Muscle of leg (tissue), 11 donors: Measurements from ENCODE around the gene RBMS1. TPM values are rescaled to one million over a fixed set of nuclear protein-coding genes. Genes with fewer than 3 reads are reported as not detected.

Source experiments
- DNase-seq: peaks from one replicate; pipeline ENCODE4 v3.0.0; 2013
- H3K27ac ChIP-seq: one replicate; pipeline ENCODE4 v1.5.1; 2013; ENCODE audit warnings: mild to moderate bottlenecking, low read length, control low read depth
- H3K27me3 ChIP-seq: one replicate; pipeline ENCODE4 v1.6.1; 2013; ENCODE audit warnings: low read length; ENCODE audit not compliant: control insufficient read depth, insufficient read depth
- H3K36me3 ChIP-seq: one replicate; pipeline ENCODE4 v1.6.1; 2013; ENCODE audit warnings: low read length; ENCODE audit not compliant: control insufficient read depth, insufficient read depth
- H3K4me1 ChIP-seq: one replicate; pipeline ENCODE4 v1.6.1; 2013; ENCODE audit warnings: low read length; ENCODE audit not compliant: control insufficient read depth, insufficient read depth
- H3K4me3 ChIP-seq: one replicate; pipeline ENCODE4 v1.5.1; 2013; ENCODE audit warnings: low read length, control low read depth
- H3K9me3 ChIP-seq: replicated peaks from 2 replicates; pipeline ENCODE4 v1.6.1; 2013; ENCODE audit warnings: low read depth, low read length; ENCODE audit not compliant: control insufficient read depth
- WGBS: methylation state at CpG from one replicate; pipeline ENCODE4 v1.1.5; 2013; ENCODE audit warnings: missing lambda C conversion rate; ENCODE audit not compliant: insufficient coverage; 5-methylcytosine and 5-hydroxymethylcytosine counted together
- polyA plus RNA-seq, 8 donors: library from polyadenylated mRNA; unstranded; fragments of 120-200 nt; gene quantifications; one replicate each; pipeline versions ENCODE4 v1.2.1 to v1.2.3, GENCODE V29; 2013; ENCODE audit warnings: inconsistent platforms in 1 of 8, low replicate concordance in 1 of 8; ENCODE audit not compliant: insufficient read length in 8 of 8, insufficient read depth in 1 of 8
- total RNA-seq: library from RNA; stranded (reverse); fragments of 120-200 nt; gene quantifications from one replicate; pipeline ENCODE4 v1.2.4, GENCODE V29; 2013

The RBMS1 gene
- total and polyA plus RNA-seq, 9 donors = 41.4 to 71.7 (median 56.6) TPM

DNA sequence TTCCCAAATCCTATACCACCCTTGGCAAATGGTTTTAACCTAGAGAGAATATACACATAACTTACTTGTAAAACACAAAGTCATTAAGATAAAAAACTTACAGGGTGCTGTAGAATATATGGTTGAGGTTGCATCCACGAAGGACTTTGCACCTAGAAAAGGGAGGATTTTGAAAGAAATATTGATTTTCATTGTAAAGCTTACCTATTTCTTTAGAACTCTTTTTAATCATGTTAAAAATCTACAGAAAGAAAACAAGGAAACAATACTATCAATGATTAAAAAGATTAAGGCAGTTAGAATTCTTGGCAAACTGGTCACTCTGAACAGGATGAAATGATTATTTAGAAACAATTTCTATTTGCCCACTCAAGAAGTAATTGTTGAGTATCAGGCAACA, 212.4 kb downstream of the RBMS1 start:
- Histone ChIP-seq H3K9me3 (no peaks in the 10 kb centered on the region), H3K36me3 (peaks cover 37% of the 10 kb centered on the region), H3K27ac (no peak overlapping the region), H3K27me3 (no peaks in the 10 kb centered on the region), H3K4me3 (no peak overlapping the region), H3K4me1 (no peaks in the 10 kb centered on the region)
- no CpG with 5 or more reads among the region's 1 CpG for WGBS
- DNase-seq = no peak

DNA sequence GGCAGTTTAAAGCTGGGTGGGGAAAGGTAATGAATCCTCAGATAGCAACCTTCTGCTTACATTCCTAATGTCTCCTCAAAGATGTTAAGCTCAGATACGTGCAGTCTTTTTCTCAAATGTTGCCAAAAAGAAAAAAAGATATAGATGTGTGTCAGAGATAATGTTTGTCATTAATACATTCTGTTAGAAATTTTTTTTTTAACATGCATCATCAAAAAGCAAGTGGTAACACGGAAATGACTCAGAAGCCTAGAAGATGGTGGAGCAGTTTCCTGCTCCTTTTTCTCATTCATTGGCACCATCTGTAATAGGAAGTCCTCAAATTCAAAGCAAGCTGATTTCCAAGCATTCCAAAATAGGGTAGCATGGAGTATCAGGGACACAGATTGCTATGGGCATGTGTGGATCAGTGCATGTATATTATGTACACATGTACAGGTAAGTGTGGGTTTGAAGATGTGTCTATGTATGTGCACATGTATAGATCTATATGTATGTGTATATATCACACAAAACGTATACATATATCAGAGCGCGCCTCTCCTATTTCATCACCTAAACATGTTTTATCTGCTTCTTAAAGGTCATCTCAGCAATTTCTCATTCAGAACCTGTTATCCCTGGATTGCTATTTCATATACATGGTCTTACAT, 213.7 kb downstream of the RBMS1 start:
- no peak overlapping the region for H3K4me3 ChIP-seq
- WGBS = no CpG with 5 or more reads among the region's 5 CpGs
- no peaks in the 10 kb centered on the region for H3K27me3 ChIP-seq
- DNase-seq = no peak
- peaks cover 42% of the 10 kb centered on the region for H3K36me3 ChIP-seq
- no peak overlapping the region for H3K27ac ChIP-seq
- no peaks in the 10 kb centered on the region for H3K4me1 ChIP-seq
- H3K9me3 ChIP-seq = no peaks in the 10 kb centered on the region

GRCh38 chr2:160278879-160279177, 214.8 kb downstream of the RBMS1 start:
- Histone ChIP-seq H3K36me3 (peaks cover 32% of the 10 kb centered on the region), H3K9me3 (no peaks in the 10 kb centered on the region), H3K4me1 (no peaks in the 10 kb centered on the region), H3K27ac (no peak overlapping the region), H3K27me3 (no peaks in the 10 kb centered on the region), H3K4me3 (no peak overlapping the region)
- peak; percentile 75 for DNase-seq
- no CpG with 5 or more reads among the region's 2 CpGs for WGBS

GRCh38 chr2:160278101-160278878, 215.3 kb downstream of the RBMS1 start:
- no peak for DNase-seq
- Histone ChIP-seq H3K36me3 (peaks cover 32% of the 10 kb centered on the region), H3K27ac (no peak overlapping the region), H3K4me3 (no peak overlapping the region), H3K27me3 (no peaks in the 10 kb centered on the region), H3K4me1 (no peaks in the 10 kb centered on the region), H3K9me3 (no peaks in the 10 kb centered on the region)
- no CpG with 5 or more reads among the region's 9 CpGs for whole genome bisulfite sequencing

DNA sequence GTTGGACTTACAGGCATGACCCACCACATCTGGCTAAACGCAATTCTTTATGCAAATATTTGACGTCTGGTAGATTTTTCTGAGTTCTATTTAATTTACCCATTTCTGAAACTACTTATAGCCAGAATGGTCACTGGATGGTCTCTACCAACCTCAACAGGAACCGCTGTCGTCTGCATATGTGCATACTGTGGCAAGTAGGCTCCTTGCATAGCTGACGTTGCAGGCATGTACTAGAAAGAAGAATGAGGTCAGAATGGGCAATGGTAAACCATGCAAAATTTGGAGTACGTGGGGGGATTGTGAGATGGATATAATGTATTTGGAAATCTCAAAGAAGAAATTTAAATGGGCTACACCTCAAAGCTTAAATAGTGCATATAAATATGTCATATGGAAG, 216.5 kb downstream of the RBMS1 start:
- no peak overlapping the region for H3K27ac ChIP-seq
- H3K9me3 ChIP-seq = no peaks in the 10 kb centered on the region
- no peak overlapping the region for H3K4me3 ChIP-seq
- no peaks in the 10 kb centered on the region for H3K4me1 ChIP-seq
- no peaks in the 10 kb centered on the region for H3K27me3 ChIP-seq
- H3K36me3 ChIP-seq = peaks cover 31% of the 10 kb centered on the region
- WGBS = 90% methylated on average over 3 of the region's 6 CpGs
- DNase-seq = no peak

DNA sequence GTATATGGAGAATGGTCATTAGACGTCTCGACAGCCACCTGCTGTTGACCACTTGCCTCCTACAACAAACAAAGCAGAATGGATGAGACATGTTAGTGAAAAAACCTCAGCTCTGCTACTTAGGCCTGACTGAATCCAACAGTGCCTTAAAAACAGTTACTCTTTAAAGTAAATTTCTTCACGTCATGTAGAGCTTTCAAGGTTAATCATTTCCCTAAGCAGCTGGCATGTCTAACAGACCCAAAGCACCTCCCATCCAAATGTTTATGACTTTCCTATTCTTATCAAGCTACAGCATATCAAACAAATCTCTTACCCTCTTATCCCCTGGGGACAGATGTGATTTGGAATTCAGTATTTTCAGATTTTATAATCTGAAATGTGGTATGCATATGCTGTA, 218.0 kb downstream of the RBMS1 start:
- peaks cover 9% of the 10 kb centered on the region for H3K4me1 ChIP-seq
- DNase-seq = no peak
- H3K9me3 ChIP-seq = no peaks in the 10 kb centered on the region
- H3K27me3 ChIP-seq = no peaks in the 10 kb centered on the region
- 57% methylated on average over 1 of the region's 3 CpGs for WGBS
- no peak overlapping the region for H3K4me3 ChIP-seq
- no peak overlapping the region for H3K27ac ChIP-seq
- H3K36me3 ChIP-seq = peaks cover 35% of the 10 kb centered on the region

DNA sequence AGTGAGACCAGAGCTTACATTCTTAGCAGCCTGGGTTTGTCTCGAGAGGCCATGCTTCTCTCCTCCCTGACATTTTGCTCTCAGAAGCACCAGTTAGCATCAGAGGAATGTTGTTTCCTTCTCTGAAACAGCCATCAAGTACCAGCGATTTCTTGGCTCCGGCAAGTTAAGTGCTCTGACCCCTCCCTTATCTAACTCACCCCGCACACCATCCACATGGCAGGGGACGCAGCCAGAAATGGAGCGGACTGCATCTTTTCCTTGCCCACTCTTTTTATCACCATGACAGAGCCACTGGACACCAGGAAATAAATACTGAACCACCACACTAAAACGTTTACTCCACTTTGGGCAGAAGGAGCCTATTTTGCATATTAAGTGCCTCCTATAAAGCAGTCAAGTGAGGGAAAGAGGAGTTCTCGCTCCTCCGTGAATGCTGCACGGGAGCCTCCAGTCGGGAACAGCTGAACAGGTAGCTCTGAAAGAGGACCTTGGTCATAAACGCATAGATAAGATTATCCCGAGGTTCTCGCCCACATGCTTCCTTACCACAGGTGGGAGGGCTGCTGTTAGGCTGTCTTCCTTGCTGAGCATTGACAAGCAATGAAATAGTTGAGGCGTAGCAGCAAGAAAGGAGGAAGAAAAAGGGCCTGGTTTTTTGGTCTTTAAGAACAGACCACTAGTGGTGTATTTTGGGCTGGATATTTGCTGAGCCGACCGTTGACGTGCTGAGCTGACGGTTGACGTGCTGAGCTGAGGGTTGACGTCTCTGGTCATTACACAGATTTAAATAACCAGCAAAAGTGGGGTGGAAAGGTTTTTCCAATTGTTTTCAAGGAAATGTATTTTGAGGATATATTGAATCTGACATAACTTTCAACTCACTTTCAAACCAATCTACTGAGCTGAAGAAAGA, 222.2 kb downstream of the RBMS1 start:
- Histone ChIP-seq H3K9me3 (no peaks in the 10 kb centered on the region), H3K27ac (peak overlapping the region; percentile 99), H3K4me1 (peaks cover 30% of the 10 kb centered on the region), H3K36me3 (peaks cover 16% of the 10 kb centered on the region), H3K27me3 (no peaks in the 10 kb centered on the region), H3K4me3 (no peak overlapping the region)
- WGBS = 76% methylated on average over 14 of the region's 21 CpGs
- DNase-seq = peak; percentile 39

DNA sequence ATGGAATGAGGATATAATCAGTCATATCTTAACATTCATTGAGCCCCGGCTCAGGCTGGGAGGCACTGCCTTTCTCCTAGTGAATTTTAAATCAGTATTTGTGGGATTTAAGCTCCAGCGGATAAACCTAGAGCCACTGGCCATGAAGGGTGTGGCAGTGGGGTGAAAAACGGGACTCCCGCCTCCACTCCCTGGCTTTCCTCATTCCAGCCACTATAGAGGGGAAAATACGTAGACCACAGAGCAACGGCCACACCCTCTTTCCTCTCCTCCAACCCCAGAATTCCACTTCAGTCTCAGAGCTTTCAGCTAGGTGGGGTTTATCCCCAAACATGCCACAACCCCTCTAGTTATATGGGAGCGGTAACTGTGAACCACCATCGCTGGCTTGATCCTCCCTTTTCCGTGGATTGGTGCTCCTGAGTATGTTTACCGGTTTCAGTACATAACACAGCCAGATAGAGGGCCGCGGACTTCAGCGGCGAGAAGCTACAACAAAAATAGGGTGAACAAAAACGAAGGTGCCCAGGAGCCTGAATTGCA, 223.0 kb downstream of the RBMS1 start:
- Histone ChIP-seq H3K4me1 (peaks cover 30% of the 10 kb centered on the region), H3K4me3 (peak overlapping the region; percentile 56), H3K36me3 (peaks cover 11% of the 10 kb centered on the region), H3K27me3 (no peaks in the 10 kb centered on the region), H3K27ac (peak overlapping the region; percentile 99), H3K9me3 (no peaks in the 10 kb centered on the region)
- WGBS = 80% methylated on average over 1 of the region's 15 CpGs
- DNase-seq = peak; percentile 77

DNA sequence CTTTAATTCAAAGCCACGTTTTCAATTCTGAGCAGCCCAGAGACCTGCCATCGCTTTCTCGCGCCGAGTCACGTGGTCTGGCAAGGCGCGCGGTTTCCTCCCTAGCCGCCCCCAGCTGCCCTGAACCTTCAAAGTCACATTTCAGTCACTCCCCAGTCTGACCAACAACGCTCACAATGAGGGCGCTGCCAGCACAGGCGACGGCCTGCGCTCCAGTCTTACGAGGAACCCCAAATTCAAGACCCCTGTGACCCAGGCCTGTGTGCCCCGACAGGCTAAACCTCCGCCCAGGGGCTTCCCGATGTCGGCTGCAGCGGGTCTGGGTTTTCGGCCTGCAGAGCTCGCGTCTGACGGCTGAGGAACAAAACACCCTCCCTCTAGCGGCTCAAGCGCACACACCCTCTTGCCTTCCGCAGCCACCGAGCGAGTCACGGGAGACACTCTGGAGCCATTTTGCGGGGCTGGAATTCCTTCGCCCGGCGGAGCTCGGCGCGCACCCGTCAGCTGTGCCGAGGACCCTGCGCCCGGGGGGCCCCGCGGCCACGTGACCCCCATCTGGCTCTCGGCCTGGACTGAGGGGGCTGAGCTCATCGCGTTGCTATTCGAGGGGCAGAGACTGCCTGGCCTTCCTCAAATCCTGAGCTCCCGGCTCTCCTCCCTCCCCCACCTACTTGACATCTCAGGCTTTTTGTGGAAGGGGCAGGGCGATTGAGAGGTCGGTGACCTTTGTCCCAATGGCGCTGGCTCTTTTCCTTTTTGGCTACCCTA, 223.6 kb downstream of the RBMS1 start:
- peak; percentile 97 for DNase-seq
- Histone ChIP-seq H3K27ac (peak overlapping the region; percentile 99), H3K27me3 (no peaks in the 10 kb centered on the region), H3K4me1 (peaks cover 30% of the 10 kb centered on the region), H3K36me3 (peaks cover 8% of the 10 kb centered on the region), H3K4me3 (peak overlapping the region; percentile 56), H3K9me3 (no peaks in the 10 kb centered on the region)
- 0% methylated on average over 39 of the region's 53 CpGs for WGBS
